GM23248 (cell line): ENCODE data around the gene ZNF280A. TPM values are rescaled to one million over a fixed set of nuclear protein-coding genes. Genes with fewer than 3 reads are reported as not detected.
"Not testable (repeated sequence)": the region's sequence is repeated elsewhere in the genome, so short reads cannot be mapped to it uniquely, and the experiment has no call there.

Source experiments
- DNase-seq: peaks from one replicate; pipeline ENCODE4 v3.0.0-alpha.2; 2015
- H2AFZ ChIP-seq: fragments of 200-600 bp; sonication (generic); 2 replicates; pipeline ENCODE4 v1.6.1; 2016; ENCODE audit warnings: antibody characterized with exemption
- H3F3A ChIP-seq: fragments of 200-600 bp; sonication (generic); 2 replicates; pipeline ENCODE4 v1.6.1; 2016; ENCODE audit warnings: mild to moderate bottlenecking, antibody characterized with exemption, mixed run types; ENCODE audit not compliant: insufficient read depth
- H3K27ac ChIP-seq: fragments of 200-600 bp; sonication (generic); 2 replicates; pipeline ENCODE4 v1.5.1; 2016; ENCODE audit warnings: mild to moderate bottlenecking
- H3K27me3 ChIP-seq: fragments of 200-600 bp; sonication (generic); replicated peaks from 2 replicates; pipeline ENCODE4 v1.6.1; 2016; ENCODE audit warnings: mild to moderate bottlenecking; ENCODE audit not compliant: insufficient read depth
- H3K36me3 ChIP-seq: fragments of 200-600 bp; sonication (generic); 2 replicates; pipeline ENCODE4 v1.6.1; 2016; ENCODE audit warnings: low read depth, mild to moderate bottlenecking
- H3K4me1 ChIP-seq: fragments of 200-600 bp; sonication (generic); 2 replicates; pipeline ENCODE4 v1.6.1; 2016; ENCODE audit warnings: mild to moderate bottlenecking; ENCODE audit not compliant: insufficient read depth
- H3K4me2 ChIP-seq: fragments of 200-600 bp; sonication (generic); one replicate; pipeline ENCODE4 v1.6.1; 2016; ENCODE audit warnings: mild to moderate bottlenecking; ENCODE audit not compliant: unreplicated experiment
- H3K4me3 ChIP-seq: fragments of 200-600 bp; sonication (generic); 2 replicates; pipeline ENCODE4 v1.5.1; 2016; ENCODE audit warnings: mild to moderate bottlenecking
- H3K79me2 ChIP-seq: fragments of 200-600 bp; sonication (generic); 2 replicates; pipeline ENCODE4 v1.6.1; 2016; ENCODE audit warnings: mild to moderate bottlenecking; ENCODE audit not compliant: insufficient read depth
- H3K9ac ChIP-seq: fragments of 200-600 bp; sonication (generic); 2 replicates; pipeline ENCODE4 v1.6.1; 2016; ENCODE audit warnings: mild to moderate bottlenecking
- H3K9me2 ChIP-seq: fragments of 200-600 bp; sonication (generic); 2 replicates; pipeline ENCODE4 v1.6.1; 2016; ENCODE audit warnings: mixed run types, mild to moderate bottlenecking, moderate library complexity; ENCODE audit not compliant: insufficient read depth
- H3K9me3 ChIP-seq: fragments of 200-600 bp; sonication (generic); one replicate; pipeline ENCODE4 v1.6.1; 2017; ENCODE audit warnings: low read depth
- H4K20me1 ChIP-seq: fragments of 200-600 bp; sonication (generic); 2 replicates; pipeline ENCODE4 v1.6.0; 2016; ENCODE audit not compliant: insufficient read depth
- EZH2 ChIP-seq: fragments of 200-600 bp; sonication (generic); IDR thresholded peaks from 2 replicates; pipeline ENCODE4 v1.6.1; 2018; ENCODE audit warnings: antibody characterized with exemption, mild to moderate bottlenecking; ENCODE audit not compliant: insufficient read depth, poor library complexity, severe bottlenecking
- EZH2phosphoT487 ChIP-seq: fragments of 200-600 bp; sonication (generic); IDR thresholded peaks from 2 replicates; pipeline ENCODE4 v1.6.1; 2018; ENCODE audit warnings: antibody characterized with exemption, moderate library complexity, mild to moderate bottlenecking, low read depth; ENCODE audit not compliant: insufficient read depth
- WGBS, 2 experiments: methylation state at CpG; one replicate each; pipeline ENCODE4 v1.1.6; 2015 to 2017; ENCODE audit warnings: low lambda C conversion rate in 2 of 2, low coverage in 1 of 2; ENCODE audit errors: missing lambda C conversion rate in 2 of 2; 5-methylcytosine and 5-hydroxymethylcytosine counted together
- in situ Hi-C: fragments of 300-500 bp; cut with MboI; formaldehyde crosslinking; loops from 2 replicates; pipeline ENCODE4 v1.15.0; 2020
- polyA plus RNA-seq: library from polyadenylated mRNA; unstranded; fragments of >200 nt; fragmentation: Nextera tagmentation; extraction: Ambion mirVana; gene quantifications from 2 replicates; pipeline ENCODE4 v1.2.1, GENCODE V29; 2016
- total RNA-seq: library from RNA; depleted of rRNA; stranded (reverse); fragments of >200 nt; shearing (Covaris generic); gene quantifications from 2 replicates; pipeline ENCODE4 v1.2.3, GENCODE V29; 2014

ZNF280A gene
- total and polyA plus RNA-seq, 2 experiments from 2014 or later = not detected

- Histone ChIP-seq H2AFZ (no peak overlapping the region), H3K4me2 (no peak overlapping the region), H3K27ac (no peak overlapping the region), H4K20me1 (no peaks in the 10 kb centered on the region), H3K4me1 (no peaks in the 10 kb centered on the region), H3K9ac (no peak overlapping the region), H3K9me3 (no peaks in the 10 kb centered on the region), H3K36me3 (no peaks in the 10 kb centered on the region), H3K27me3 (no peaks in the 10 kb centered on the region; the same call in 1 of the 2 replicates), H3K4me3 (no peak overlapping the region), H3K9me2 (no peaks in the 10 kb centered on the region), H3K79me2 (no peaks in the 10 kb centered on the region), H3F3A (no peaks in the 10 kb centered on the region)
- WGBS, 2 experiments = 24 to 26% methylated on average over 5 of the region's 5 CpGs
- TF ChIP-seq EZH2phosphoT487 (no peak), EZH2 (no peak)
- no peak for DNase-seq
- in situ Hi-C loops = no loop called here
Observed at GRCh38 chr22:22533863-22534262, 13.8 kb upstream of the ZNF280A start.

- DNase-seq = no peak
- H3K4me3 ChIP-seq = no peak overlapping the region
- no peaks in the 10 kb centered on the region for H3F3A ChIP-seq
- no peaks in the 10 kb centered on the region; the same call in 1 of the 2 replicates for H3K27me3 ChIP-seq
- H3K4me2 ChIP-seq = no peak overlapping the region
- no peaks in the 10 kb centered on the region for H3K36me3 ChIP-seq
- no peak overlapping the region for H3K9ac ChIP-seq
- no peaks in the 10 kb centered on the region for H3K9me3 ChIP-seq
- in situ Hi-C loops = no loop called here
- 30 to 57% methylated on average over 1 of the region's 1 CpG for WGBS, 2 experiments
- TF ChIP-seq EZH2phosphoT487 (no peak), EZH2 (no peak)
- no peaks in the 10 kb centered on the region for H3K79me2 ChIP-seq
- H3K9me2 ChIP-seq = no peaks in the 10 kb centered on the region
- H3K4me1 ChIP-seq = no peaks in the 10 kb centered on the region
- no peak overlapping the region for H3K27ac ChIP-seq
- H4K20me1 ChIP-seq = no peaks in the 10 kb centered on the region
- no peak overlapping the region for H2AFZ ChIP-seq
Observed at GRCh38 chr22:22533417-22533816, 13.3 kb upstream of the ZNF280A start.

GRCh38 chr22:22532547-22533071 is 12.5 kb upstream of the ZNF280A start:
- H3K9me3 ChIP-seq, H3K27me3 ChIP-seq, H3K36me3 ChIP-seq, H3K4me1 ChIP-seq, H3K4me2 ChIP-seq, H3F3A ChIP-seq, H3K27ac ChIP-seq, H3K9ac ChIP-seq, H2AFZ ChIP-seq, H3K4me3 ChIP-seq, H4K20me1 ChIP-seq, DNase-seq, in situ Hi-C loops, H3K9me2 ChIP-seq, H3K79me2 ChIP-seq: not testable (repeated sequence)
- WGBS, 2 experiments = 58 to 60% methylated on average over 8 to 12 of the region's 12 CpGs

GRCh38 chr22:22531770-22532546 is 11.9 kb upstream of the ZNF280A start:
- Histone ChIP-seq H3K4me2 (no peak overlapping the region), H4K20me1 (no peaks in the 10 kb centered on the region), H3K27ac (no peak overlapping the region), H3K36me3 (no peaks in the 10 kb centered on the region), H3K9ac (no peak overlapping the region), H3F3A (no peaks in the 10 kb centered on the region), H3K9me3 (no peaks in the 10 kb centered on the region), H3K4me1 (no peaks in the 10 kb centered on the region), H3K79me2 (no peaks in the 10 kb centered on the region), H3K4me3 (no peak overlapping the region), H3K9me2 (no peaks in the 10 kb centered on the region), H3K27me3 (no peaks in the 10 kb centered on the region; the same call in 1 of the 2 replicates), H2AFZ (no peak overlapping the region)
- in situ Hi-C loops = no loop called here
- no peak for TF ChIP-seq EZH2phosphoT487
- no peak for DNase-seq
- 38 to 40% methylated on average over 7 of the region's 7 CpGs for WGBS, 2 experiments
